ENCODE data around the gene KCNH2.
A peak's percentile ranks its signal among the peaks of the same experiment; 100 is the strongest.

The KCNH2 gene

DNA sequence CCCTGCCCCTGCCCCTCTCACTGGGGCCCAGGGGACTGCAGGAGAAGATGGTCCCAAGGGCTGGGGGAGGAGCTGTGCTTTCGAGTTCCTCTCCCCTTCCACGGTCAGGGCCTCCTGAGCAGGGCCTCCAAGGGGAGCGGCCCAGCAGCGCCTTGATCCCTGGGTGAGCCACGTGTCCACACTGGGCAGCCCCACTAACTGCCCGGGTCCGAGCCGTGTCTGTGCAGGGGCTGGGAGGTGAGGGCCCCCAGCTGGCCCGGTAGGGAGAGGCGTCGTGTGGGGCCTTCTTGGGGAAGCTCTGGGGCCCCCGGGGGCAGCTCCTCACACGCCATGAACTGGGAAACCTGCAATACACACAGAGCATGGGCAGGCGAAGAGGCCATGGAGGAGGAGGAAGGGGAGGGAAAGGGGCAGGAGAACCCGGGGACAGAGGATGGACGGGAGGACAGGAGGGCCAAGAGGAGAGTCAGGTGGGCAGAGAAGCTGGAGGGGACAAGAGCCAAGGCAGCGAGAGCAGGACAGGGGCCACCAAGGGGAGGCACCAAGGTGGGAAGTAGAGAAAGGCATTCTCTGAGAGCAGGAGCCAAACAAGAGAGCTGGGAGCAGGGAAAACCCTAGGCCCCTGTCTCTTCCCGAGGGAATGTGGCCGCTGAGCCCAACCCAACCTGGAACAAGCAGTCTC lies 32.8 kb downstream of the KCNH2 start:
- no peak for DNase-seq

GRCh38 chr7:150944066-150945042 lies 33.8 kb downstream of the KCNH2 start:
- DNase-seq, result no peak

DNA sequence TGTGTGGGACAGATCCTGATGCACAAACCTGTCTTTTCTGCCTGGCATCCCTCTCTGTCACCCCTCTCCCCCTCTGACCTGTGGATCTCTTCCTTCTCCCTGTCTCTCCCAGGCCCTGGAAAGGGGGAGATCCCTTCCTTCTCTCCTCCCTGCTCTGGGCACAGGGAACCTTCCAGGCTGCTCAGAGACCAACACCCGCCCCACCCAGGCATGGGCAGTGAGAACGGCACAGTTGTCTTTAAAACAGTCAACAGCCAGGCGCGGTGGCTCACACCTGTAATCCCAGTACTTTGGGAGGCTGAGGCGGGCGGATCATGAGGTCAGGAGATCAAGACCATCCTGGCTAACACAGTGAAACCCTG lies 34.7 kb downstream of the KCNH2 start:
- no peak for DNase-seq

- no peak for DNase-seq
Observed at GRCh38 chr7:150942591-150943452, 35.3 kb downstream of the KCNH2 start.

DNA sequence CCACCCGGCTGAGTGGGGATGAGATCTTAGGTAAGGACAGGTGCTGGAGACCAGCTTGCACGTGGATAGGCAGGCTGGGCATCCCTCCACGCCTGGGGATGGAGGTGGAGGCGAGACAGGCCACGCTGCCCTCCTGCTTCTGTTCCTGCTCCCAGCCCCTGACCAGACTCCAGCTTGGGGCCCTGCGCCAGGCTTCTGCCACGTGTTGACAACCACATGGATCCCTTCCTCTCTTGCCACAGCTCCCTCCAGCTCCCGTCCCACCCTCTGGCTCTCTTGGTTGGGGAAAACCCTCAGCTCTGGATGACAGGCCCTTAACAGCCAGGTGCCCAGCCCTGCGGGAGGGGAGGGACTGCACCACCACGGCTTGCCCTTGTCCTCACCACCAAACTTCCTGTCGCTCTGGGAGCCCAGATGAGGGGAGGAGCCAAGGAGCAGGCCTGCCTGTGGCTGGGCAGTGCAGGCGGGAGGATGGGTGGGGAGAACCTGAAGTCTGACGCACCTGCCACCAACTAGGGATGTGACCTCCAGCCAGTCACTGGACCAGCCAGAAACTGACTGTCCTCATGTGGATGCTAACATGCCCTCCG lies 36.0 kb downstream of the KCNH2 start:
- DNase-seq, result peak; percentile 76

DNA sequence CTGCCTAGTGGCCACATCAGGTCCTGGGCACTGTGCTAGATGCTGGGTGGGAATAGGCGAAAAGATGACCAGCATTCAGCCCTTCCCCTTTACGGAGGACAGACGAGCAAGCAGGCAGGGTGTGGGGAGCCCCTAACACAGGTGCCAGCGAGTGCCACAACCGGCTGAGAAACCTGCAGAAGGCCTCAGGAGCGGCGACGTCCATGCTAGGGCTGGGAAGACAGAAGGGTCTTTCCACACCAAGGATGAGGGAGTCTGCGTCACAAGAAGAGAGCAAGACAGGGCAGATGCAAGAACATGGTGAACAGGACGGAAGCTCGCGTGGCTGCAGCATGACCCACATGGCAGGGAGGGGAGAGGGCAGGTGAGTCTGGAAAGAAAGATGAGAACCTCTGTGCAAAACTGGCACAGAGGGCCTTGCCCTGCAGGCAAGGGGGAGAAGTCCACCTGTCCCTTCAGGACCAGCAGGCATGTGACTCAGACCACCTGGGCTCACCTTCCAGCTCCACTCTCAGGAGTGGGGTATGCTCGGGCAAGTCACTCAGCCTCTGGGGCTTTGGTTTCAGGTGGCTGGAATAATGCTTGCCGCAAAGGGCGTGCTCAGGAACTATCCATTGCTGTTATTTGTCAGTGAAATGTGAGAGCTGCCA lies 36.6 kb downstream of the KCNH2 start:
- no peak for DNase-seq

DNA sequence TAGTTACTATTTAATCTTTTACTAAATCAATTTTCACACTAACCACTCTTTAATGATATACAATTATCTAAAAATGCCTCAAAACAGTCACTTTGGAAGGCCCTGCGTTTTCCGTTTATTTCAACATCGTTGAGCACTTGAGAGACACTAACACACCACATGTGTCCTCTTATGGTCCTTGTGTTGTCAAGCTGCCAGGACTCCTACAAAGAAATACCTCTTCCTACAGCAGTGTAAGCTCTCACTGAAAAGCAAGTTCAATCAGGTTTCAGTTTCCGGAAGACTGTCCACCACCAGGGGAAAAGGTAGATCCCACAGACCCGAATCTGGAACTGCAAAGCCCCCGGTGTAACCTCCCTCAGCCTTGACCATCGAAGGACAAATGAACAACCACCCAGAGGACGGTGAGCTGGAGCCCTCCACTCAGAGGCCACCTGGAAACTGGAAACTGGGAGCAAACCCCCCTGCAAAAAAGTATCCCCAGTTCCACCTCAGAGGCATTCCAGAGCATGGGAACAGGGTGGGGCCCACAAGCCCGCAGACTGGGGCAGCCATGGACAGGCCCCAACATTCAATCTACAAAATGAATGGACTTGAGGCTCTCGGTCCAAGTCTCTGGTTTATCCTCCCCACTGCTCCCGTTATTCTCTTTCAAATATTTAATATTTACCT lies 37.6 kb downstream of the KCNH2 start:
- DNase-seq, result peak; percentile 54

DNA sequence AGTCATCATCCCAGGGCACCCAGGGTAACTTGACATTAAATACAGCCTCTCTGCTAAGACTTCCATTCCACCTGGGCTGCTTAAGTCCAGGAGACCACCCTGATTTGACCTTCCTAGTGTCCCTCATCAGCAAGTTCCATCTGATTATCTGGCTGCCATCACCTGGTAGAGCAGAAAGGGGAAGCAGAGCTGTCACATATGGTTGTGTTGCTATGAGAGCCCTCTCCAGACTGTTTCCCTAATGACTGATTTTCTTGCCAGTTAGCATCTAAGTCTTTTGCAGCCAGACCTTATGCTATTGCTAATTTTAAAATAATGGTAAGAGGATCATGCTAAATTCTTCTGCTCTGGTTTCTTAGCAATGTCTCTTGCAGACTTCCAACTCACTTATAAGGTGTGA lies 38.7 kb downstream of the KCNH2 start:
- no peak for DNase-seq

DNA sequence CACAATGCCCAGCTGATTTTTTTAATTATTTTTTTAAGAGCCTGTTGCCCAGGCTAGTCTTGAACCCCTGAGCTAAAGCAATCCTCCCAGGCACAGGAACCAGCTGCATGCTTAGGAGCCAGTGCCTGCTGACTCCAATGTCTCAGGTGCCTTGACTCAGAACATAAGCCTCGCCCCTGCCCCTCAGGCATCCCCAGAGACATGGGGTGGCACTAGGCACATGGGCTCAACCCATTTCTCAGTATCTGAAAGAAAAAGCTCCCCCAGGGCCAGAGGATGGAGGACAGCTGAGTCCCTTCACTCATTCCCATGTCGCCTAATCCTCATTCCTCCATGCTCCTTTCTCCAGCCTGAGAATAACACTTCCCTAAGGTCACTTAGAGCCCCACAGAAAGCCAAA lies 39.1 kb downstream of the KCNH2 start:
- DNase-seq, result no peak

DNA sequence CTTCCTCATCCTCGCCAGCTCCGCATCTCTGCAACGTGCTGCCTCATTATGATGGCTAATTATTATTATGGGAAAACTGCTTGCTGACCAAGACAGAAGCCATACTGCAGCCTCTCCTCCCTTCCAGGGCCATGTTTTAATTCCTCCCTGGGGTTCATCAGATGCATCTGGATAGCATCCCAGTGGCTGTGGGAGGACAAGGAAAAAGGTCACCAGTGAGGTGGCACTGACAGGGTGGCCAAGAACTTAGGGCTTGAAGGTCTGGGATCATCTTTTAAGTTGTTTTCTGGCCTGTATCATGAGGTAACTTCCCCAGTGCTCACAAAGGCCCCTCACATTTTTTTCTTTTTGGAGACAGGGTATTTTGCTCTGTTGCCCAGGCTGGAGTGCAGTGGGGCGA lies 39.6 kb downstream of the KCNH2 start:
- DNase-seq, result no peak

DNA sequence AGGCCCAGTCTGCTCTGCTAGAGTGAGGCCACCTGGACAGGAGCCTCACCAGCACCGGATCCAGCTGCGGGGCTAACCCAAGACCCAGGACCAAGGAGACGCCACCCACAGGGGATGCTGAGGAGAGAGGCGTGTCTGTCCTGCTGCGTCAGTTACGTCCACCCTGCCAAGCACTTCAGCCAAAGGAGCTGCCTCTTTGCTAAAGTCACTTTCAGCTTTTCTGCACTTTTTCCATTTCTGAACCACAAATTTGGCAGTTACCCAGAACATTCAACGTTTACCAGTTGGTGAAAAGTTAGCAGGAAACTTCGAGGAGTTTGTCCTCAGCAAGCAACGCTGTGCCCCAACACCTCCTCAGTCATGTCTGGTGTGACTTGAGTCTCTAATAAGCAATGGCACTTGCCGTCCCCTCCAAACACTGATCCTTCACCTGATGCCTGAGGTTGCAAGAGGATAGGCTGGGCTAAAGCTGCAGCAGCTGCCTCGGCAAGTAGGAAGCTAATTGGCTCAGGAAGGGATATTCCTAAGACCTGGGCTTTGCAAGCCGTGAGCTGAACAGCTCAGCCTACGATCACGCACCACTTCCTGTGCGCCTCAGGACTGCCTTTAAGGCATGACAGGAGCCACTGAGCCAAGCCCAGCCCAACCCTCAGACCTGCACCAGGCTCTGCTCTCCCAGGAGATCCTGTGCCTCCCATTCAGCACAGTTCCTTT lies 40.1 kb downstream of the KCNH2 start:
- peak; percentile 50 for DNase-seq

DNA sequence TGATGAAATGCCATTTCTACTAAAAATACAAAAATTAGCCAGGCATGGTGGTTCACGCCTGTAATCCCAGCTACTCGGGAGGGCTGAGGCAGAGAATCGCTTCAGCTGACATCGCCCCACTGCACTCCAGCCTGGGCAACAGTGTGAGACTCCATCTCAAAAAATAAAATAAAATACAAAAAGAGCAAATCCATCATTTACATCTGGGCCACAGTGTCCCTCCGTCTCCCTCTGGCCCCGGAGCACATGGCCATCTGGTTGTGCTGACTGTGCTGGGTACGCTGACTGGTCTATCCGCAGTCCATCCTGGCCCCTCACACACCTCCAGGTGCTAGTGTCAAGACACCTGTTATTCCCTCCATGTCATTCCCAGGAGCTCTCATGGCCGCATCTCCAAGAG lies 42.1 kb downstream of the KCNH2 start:
- DNase-seq, result no peak

DNA sequence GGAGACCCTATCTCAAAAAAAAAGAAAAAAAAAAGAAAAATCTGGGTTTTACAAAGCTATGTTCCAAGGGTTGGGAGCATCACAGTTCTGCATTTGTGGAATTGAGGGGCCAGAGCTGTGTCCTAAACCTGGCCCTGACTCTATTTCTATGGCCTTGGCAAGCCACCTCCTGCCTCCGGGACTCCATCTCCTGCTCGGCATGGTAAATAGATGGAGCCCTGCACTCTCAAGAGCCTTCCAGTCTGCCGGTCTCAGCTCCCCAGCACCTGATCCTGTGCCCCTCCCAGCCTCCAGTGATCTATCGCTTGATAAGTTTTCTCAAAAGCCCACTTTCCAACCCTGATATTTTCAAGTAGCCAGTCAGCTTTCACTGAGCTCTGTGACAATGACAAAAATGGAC lies 43.0 kb downstream of the KCNH2 start:
- no peak for DNase-seq

GRCh38 chr7:150934045-150934766 lies 43.9 kb downstream of the KCNH2 start:
- DNase-seq, result no peak

DNA sequence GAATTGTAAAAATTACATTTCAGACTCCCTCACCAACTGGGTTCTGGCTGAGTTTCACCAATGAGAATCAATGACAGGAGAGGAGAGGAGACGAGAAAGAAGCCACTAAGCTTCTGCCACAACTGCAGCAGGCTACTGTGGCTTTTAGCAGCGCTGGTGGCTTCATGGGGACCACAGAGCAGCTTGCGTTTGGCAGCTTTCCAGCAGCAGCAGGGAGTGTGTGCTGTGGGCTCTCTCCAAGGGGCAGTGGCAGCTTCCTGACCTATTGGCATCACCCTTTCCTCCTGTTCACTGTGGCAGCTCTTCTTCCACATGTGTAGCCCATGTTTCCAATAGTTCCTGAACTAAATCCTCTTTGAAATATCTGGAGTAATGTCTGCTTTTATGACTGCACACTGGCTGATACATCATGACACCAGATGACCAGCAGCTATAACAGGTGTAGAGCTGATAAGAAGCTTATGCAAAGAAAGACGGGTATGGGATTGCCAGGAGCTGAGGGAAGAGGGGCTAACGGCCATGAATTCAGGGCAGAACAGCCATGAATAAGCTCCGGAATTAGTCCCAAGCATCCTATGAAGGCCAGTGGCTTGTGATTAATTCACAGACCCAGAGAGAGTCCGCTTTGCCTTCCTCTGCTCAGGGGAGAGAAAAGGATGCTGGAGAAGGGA lies 46.8 kb downstream of the KCNH2 start:
- DNase-seq, result peak; percentile 15

DNA sequence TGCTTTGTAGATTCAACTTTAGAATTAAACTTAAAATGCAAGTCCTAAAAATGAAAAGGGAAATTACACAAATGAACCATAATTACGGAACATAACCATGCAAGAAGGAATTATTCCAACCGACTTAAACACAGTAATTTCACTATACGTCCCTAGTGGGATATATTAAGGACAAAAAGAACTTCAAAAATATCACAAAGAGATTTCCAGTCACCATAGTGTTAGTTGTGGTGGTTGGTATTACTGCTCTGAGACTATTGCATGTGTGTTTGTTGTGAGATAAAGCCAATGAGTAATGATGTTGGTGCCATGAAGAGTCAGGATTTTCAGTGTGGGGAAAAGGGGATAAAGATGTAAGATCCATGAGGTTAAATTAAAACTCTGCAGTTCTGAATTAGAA lies 49.6 kb downstream of the KCNH2 start:
- DNase-seq, result no peak

- DNase-seq, result no peak
Observed at GRCh38 chr7:150927956-150928344, 50.2 kb downstream of the KCNH2 start.

GRCh38 chr7:150927157-150927955 lies 50.8 kb downstream of the KCNH2 start:
- DNase-seq, result no peak

DNA sequence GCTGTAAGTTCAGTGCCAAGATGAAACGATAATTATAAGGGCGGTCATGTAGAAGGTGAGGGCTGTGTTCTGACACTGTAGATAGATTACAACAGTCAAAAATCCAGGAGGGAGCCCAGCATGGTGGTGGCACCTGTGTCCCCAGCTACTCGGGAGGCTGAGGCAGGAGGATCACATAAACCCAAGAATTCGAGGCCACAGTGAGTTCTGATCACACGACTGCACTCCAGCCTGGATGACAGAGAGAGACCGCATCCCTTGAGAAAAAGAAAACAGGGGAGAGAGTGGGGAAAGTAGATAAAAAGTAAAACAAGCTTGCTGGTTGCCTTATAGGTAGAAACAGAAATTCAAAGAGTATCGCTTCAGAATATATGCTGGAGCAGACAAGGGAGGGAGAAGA lies 52.1 kb downstream of the KCNH2 start:
- DNase-seq, result no peak

All from NCI-H510A treated with DMSO at 0.1 percent for 48 hours (cell line).